NCI-H524 (cell line): ENCODE measurements around the gene KCNJ16.

Experiments used
- DNase-seq, 2 experiments: peaks; one replicate each; lab custom pipeline; 2025; lab: John Stamatoyannopoulos, UW

The KCNJ16 gene

GRCh38 chr17:70070305-70071027 lies 4.6 kb upstream of the KCNJ16 start:
- DNase-seq = no peak

DNA sequence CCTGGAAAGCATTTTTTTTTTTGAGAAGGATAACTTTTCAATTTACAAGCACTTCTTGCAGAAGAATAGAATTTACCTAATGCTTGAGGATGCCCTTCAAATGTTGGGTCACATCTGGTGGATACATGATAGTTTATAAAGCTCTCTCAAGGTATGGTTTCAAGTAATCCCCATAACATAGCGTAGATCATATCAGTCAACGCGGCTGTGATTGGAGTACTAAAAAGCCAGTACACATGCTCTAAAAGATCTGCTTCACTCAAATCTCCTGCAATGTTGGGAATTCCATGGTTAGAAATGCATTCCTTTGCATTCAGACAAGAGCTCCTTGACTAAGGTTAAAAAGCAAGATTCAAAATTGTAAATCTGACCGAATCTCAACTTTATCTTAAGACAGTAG lies 3.9 kb upstream of the KCNJ16 start:
- peak; percentile 58 to 89 for DNase-seq

DNA sequence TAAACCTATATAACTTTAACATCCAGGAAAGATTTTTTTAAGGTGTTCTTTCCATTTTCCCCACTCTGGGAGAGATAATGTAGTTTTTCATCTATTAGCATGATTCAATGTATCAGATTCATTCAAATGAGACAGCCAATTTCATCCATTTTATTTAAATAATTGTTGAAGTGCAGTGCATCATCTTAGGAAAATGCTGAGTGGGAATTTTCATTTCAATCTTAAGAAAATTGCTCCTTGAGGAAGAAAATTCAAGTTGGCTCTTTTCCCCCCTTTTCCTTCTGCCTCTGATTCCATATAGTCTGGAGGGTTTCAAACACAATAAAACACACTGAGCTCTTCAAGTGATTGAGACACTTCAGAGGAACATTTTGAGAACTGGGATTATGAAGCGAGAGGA lies 3.4 kb upstream of the KCNJ16 start:
- no peak for DNase-seq

DNA sequence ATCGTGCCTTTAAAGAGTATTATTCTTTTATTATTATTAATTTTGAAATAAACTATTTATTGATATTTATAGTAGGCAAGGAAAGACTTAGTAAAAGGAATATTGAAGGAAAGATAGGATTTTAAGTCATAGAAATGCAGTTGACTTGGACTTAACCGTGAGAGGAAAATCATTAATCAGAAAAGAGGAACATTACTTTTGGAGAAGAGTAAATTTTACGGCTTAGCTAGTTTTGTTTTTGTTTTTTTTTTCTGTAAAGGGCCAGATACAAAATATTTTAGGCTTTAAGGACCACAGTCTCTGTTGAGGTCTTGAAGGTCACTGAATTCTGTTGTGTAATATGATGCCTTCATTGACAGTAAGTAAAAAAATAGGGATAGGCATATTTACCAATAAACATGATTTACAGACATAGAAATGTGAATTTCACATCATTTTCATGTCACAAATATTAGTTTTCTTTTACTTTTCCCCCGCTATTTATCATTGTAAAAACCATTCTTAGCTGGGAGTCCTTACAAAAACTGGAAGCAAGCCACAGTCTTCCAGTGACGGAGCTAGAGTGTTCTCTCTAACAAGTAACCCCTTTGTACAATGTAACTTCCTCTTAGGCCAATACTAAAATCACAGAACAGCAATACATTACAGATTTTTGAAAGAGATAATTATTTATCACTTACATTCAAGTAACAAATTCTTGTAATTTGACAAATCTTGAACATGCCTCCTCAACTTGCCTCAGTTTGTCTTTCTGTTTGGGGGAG lies 2.3 kb upstream of the KCNJ16 start:
- DNase-seq = no peak

DNA sequence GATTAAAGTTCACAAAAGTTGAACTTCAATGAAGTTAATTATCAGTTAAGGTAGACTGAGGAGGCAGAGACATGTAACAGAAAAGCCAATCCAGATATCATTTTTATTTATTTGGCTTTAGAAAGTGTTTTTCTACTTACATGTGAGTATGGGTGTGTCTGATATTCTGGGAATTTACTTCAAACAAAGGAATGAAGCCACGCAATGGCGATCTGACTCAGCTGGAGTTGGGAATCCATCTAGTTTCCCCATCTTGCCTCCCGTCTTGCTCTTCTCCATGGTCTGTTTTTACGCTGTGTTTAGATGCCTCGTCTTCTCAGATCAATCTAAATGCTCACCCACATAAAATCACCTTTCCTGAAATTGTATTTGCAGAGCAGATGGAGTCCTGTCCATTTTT lies 1.7 kb upstream of the KCNJ16 start:
- DNase-seq = no peak

- no peak for DNase-seq
Observed at GRCh38 chr17:70073799-70074198, 1.2 kb upstream of the KCNJ16 start.

DNA sequence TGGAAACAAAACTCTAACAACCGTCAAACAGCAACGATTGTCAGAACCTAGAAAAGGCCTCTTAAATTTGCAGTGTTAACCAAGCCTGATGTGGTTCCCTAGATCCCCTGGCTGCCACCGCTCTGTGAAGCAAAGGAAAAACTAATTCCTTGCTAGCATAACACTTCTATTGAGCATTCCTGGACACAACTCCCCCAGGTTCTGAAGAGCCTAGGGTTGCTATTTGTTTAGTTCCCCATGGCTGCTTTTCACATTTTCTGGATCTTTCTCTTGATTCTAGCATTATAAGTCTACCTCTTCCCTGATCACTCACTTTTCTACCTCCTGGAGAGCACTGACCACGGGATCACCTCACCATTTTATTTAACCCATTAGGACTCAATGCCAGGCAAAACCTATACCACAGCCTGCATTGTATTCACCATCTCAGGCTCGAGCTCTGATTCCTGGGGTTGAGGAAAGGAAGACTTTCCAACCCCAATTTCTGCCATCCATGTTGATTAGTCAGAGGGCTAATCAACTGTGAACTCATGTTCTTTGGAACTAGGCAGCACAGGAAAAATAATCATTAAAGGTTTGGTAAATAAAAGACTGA lies 692 bp upstream of the KCNJ16 start:
- no peak for DNase-seq

GRCh38 chr17:70076189-70076588 lies 1.2 kb downstream of the KCNJ16 start:
- no peak for DNase-seq

- DNase-seq = no peak
Observed at GRCh38 chr17:70076831-70077230, 1.8 kb downstream of the KCNJ16 start.

DNA sequence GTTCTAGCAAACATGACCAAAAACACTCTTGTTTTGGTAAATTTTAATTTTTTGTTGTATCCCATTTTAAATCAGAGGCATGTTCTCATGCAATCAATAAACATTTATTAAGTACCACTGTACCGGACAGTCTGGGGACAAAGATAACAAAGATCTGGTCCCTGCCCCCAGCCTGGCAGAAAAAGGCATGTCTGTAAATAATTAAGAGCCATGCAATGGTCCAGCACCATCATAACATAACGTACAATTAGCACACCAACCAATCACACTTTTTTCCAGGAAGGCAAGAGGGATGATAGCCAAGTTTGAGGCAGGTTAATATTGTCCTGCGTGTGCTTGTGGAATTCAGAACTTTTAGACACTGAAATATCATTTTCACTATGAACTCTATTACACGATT lies 3.5 kb downstream of the KCNJ16 start:
- no peak for DNase-seq

- DNase-seq = no peak
Observed at GRCh38 chr17:70078994-70079531, 4.0 kb downstream of the KCNJ16 start.

GRCh38 chr17:70080541-70081347 lies 5.7 kb downstream of the KCNJ16 start:
- DNase-seq = no peak

DNA sequence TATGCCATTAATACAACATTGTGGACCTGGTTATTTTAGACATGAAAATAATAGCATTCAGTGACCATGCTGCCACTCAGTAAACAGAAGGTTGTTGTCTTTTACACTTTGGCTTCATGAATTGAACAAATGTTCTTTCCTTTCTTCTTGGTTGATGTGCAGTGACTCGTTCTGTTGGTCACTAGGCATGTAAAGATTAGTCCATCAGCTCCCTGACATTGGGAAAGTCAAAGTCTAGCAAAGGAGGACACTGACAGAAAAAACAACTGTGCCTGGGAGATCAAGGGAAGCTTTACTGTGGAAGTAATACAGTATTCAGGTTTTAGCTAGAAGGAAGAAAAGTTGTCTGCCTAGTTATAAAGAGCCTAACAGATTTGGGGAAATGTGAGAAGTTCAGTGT lies 6.9 kb downstream of the KCNJ16 start:
- no peak for DNase-seq

DNA sequence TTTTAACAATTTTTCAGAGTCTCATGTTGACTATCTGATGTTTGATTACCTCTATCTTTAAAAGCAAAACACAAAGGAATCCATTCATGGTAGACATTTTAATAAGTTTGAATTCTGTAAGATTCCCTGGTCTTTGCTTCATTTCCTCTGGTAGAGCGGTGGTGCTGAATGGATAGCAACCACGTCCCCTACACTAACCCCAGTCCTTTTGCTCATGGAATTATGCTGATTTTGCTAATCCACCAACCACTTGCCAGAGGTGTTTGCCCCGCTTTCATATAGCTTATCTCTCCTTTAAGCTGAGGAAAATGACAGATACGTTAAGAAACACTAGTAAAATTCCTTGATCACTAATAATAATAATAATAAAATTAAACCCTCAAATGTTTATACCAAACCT lies 9.5 kb downstream of the KCNJ16 start:
- no peak for DNase-seq

DNA sequence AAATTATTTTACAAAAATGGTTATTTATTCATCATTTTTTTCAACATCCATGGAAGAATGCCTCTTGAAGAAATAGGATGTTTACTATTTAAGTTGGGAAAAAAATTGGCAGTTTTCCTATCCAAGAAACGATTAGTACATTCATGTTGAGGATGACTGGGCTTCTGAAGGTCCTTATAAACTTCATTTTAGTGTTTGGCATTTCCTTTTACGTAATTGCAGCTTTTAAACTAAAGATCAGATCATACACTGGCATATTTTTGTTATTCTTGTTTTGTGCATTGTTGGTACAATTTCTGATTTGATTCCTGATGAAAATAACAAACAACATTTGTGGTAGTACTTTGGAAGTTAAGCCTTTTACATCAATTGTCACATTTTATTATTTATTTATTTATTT lies 11.5 kb downstream of the KCNJ16 start:
- DNase-seq = no peak

DNA sequence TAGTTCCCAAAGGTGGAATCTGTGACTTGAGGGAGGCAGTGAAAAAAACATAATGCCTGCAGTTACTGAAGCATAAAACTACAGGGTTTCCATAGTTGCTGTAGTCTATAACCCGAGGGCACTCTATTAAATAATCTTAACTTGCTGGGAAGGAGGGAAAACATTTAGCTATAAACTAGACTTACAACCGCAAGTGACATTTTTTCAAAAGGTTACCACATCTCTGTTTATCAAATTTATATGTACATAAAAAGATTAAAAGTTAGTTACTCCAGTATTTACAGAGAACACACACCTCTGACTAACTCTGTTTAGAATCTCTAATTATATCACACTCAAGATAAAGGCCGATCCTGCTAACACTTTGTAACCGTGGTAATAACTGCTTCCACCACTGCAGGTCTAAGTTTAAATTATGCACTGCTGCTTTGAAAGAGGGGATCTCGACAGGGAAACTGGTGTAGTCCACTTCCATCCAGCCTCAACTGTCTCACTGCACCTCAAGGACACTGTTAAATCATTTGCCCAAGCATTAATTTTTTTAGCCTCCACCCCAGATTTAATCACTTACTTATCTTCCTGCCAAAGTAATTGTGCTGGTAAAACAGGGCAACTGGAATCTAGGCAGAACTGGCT lies 14.6 kb downstream of the KCNJ16 start:
- no peak for DNase-seq

GRCh38 chr17:70091005-70091568 lies 16.1 kb downstream of the KCNJ16 start:
- no peak for DNase-seq

DNA sequence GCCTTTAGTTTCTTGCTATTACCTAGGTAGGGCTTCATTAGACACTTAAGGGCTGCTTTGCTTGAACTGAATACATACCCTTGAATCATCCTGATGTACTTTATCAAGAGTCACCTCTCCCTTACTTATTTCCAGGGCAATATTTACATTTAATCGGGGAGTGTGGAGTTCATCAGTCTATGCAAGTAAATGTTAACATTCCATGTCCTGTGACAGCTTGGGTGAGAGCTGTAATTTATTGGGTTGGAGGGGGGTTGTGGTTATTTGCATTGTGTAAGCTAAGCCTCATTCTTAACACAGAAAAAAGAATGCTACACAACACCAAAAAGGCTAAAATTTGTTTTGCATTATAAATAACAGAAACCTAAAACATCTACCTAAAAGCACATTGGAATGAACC lies 16.7 kb downstream of the KCNJ16 start:
- no peak for DNase-seq

GRCh38 chr17:70093163-70093562 lies 18.1 kb downstream of the KCNJ16 start:
- DNase-seq = no peak

- no peak for DNase-seq
Observed at GRCh38 chr17:70095455-70095854, 20.4 kb downstream of the KCNJ16 start.

DNA sequence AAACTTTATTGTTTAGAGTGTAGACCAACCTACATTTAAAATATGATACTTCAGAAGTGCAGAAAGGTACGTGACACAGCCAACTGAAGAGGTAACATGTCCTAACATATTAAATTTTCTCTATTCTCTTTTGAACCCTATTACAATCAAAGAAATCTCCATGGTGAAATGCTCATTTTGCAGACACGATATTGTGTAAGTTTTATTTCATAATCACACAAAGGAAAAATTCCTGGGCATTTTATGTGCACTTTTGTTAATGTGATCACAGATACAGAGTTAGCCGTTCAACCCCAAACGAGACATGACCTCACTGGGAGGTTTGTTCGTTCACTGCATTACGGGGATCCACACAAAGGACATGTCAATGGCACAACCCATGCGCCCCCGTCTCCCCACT lies 21.8 kb downstream of the KCNJ16 start:
- no peak for DNase-seq
